Endothelial cell of umbilical vein (primary cell): ENCODE measurements around the gene CR2. TPM values are rescaled to one million over a fixed set of nuclear protein-coding genes. Genes with fewer than 3 reads are reported as not detected.
"Not testable (repeated sequence)": the region's sequence is repeated elsewhere in the genome, so short reads cannot be mapped to it uniquely, and the experiment has no call there.

Experiments
- BruUV-seq: library from RNA; stranded (reverse); fragments of 400-500 nt; replicated peaks from 2 replicates; lab custom pipeline; 2021; lab: Mats Ljungman, UMichigan
- CTCF ChIA-PET: fragments of 300-600, 350-600 bp; sonication (Branson Sonifier 250); formaldehyde crosslinking; loops from one replicate; lab custom pipeline; 2021; ENCODE audit warnings: antibody characterized with exemption, inconsistent platforms; lab: Charles Lee
- POLR2A ChIA-PET: fragments of 300-600, 350-600 bp; sonication (Branson Sonifier 250); formaldehyde crosslinking; loops from one replicate; lab custom pipeline; 2021; ENCODE audit warnings: antibody characterized with exemption, inconsistent platforms; lab: Charles Lee
- DNase-seq: peaks from one replicate; pipeline ENCODE4 v3.0.0-alpha.2; 2011; ENCODE audit warnings: low read depth, low spot score
- FAIRE-seq: peaks from 2 replicates; lab custom pipeline; 2011; peaks lifted over from hg19 to GRCh38; lab: Jason Lieb, UNC
- H2AFZ ChIP-seq: 2 replicates; pipeline ENCODE4 v1.6.0; 2012; ENCODE audit warnings: low read depth, low read length, control low read depth, inconsistent platforms
- H3K27ac ChIP-seq: 2 replicates; pipeline ENCODE4 v1.5.1; 2011; ENCODE audit warnings: low read depth, mild to moderate bottlenecking, control low read depth, low read length, moderate library complexity; ENCODE audit not compliant: insufficient read depth
- H3K27me3 ChIP-seq, 2 experiments: 2 replicates each; pipeline versions ENCODE4 v1.6.0 to v1.6.1; 2011; ENCODE audit warnings: low read length in 2 of 2, mixed read lengths in 1 of 2; ENCODE audit not compliant: control insufficient read depth in 2 of 2, insufficient read depth in 2 of 2
- H3K36me3 ChIP-seq, 2 experiments: 2 replicates in 1 of 2; 3 replicates in 1 of 2; pipeline ENCODE4 v1.5.1; 2011; ENCODE audit warnings: low read length in 2 of 2, mild to moderate bottlenecking in 1 of 2, moderate library complexity in 1 of 2; ENCODE audit not compliant: control insufficient read depth in 2 of 2, insufficient read depth in 2 of 2; ENCODE audit errors: extremely low read depth in 1 of 2
- H3K4me1 ChIP-seq: 3 replicates; pipeline ENCODE4 v1.5.1; 2011; ENCODE audit warnings: mild to moderate bottlenecking, low read length; ENCODE audit not compliant: control insufficient read depth, insufficient read depth; ENCODE audit errors: extremely low read depth
- H3K4me2 ChIP-seq: 2 replicates; pipeline ENCODE4 v1.6.1; 2011; ENCODE audit warnings: low read length, control low read depth, mixed read lengths; ENCODE audit not compliant: insufficient read depth
- H3K4me3 ChIP-seq, 3 experiments: fragments of 200-600 bp in 1 of 3; sonication (generic), shearing (Covaris generic) in 1 of 3; replicated peaks in 1 of 3; 2 replicates each; pipeline ENCODE4 v1.5.1; 2011 to 2016; ENCODE audit warnings: control low read depth in 3 of 3, low read length in 3 of 3, mild to moderate bottlenecking in 2 of 3, inconsistent platforms in 1 of 3, low read depth in 1 of 3, moderate library complexity in 1 of 3; ENCODE audit not compliant: insufficient read depth in 1 of 3
- H3K79me2 ChIP-seq: 2 replicates; pipeline ENCODE4 v1.6.0; 2012; ENCODE audit warnings: low read length, inconsistent platforms; ENCODE audit not compliant: control insufficient read depth, insufficient read depth
- H3K9ac ChIP-seq: replicated peaks from 2 replicates; pipeline ENCODE3; 2011; ENCODE audit warnings: low read length, control low read depth; ENCODE audit not compliant: insufficient read depth; ENCODE audit errors: extremely low read depth
- H3K9me1 ChIP-seq: replicated peaks from 3 replicates; pipeline ENCODE4 v1.6.0; 2011; ENCODE audit warnings: mild to moderate bottlenecking, low read length; ENCODE audit not compliant: control insufficient read depth, insufficient read depth; ENCODE audit errors: extremely low read depth
- H3K9me3 ChIP-seq: replicated peaks from 2 replicates; pipeline ENCODE4 v1.5.1; 2012; ENCODE audit warnings: low read length, inconsistent platforms; ENCODE audit not compliant: control insufficient read depth, insufficient read depth
- H4K20me1 ChIP-seq: replicated peaks from 2 replicates; pipeline ENCODE3; 2011; ENCODE audit warnings: mild to moderate bottlenecking, low read length; ENCODE audit not compliant: control insufficient read depth, insufficient read depth; ENCODE audit errors: extremely low read depth
- CTCF ChIP-seq, 2 donors: IDR thresholded peaks; 1 replicate in 1 of 2; 2 replicates in 1 of 2; pipeline ENCODE4 v1.5.1; 2011; ENCODE audit warnings: low read length in 2 of 2, mild to moderate bottlenecking in 2 of 2, moderate library complexity in 2 of 2, control low read depth in 1 of 2, inconsistent platforms in 1 of 2, low read depth in 1 of 2; ENCODE audit not compliant: insufficient read depth in 1 of 2; ENCODE audit errors: extremely low read depth in 1 of 2
- EZH2 ChIP-seq: IDR thresholded peaks from 2 replicates; pipeline ENCODE4 v1.6.1; 2012; ENCODE audit warnings: borderline replicate concordance, low read depth, mild to moderate bottlenecking, moderate library complexity, low read length, inconsistent platforms; ENCODE audit not compliant: severe bottlenecking
- FOS ChIP-seq: IDR thresholded peaks from 2 replicates; pipeline ENCODE4 v1.6.1; 2011; ENCODE audit warnings: mild to moderate bottlenecking, low read length, moderate library complexity, borderline replicate concordance; ENCODE audit not compliant: insufficient read depth
- GATA2 ChIP-seq: IDR thresholded peaks from 2 replicates; pipeline ENCODE4 v1.7.0; 2011; ENCODE audit warnings: low read depth, mild to moderate bottlenecking, moderate library complexity, mixed read lengths, low read length; ENCODE audit not compliant: insufficient read length, insufficient read depth
- JUN ChIP-seq: IDR thresholded peaks from 2 replicates; pipeline ENCODE4 v1.6.1; 2011; ENCODE audit warnings: borderline replicate concordance, low read depth; ENCODE audit not compliant: insufficient read length, insufficient read depth
- MAX ChIP-seq: IDR thresholded peaks from 2 replicates; pipeline ENCODE4 v1.6.1; 2011; ENCODE audit not compliant: insufficient read depth, insufficient read length
- MYC ChIP-seq: IDR thresholded peaks from one replicate; pipeline ENCODE4 v1.6.1; 2011; ENCODE audit warnings: mild to moderate bottlenecking, low read depth, low read length
- POLR2A ChIP-seq: IDR thresholded peaks from 2 replicates; pipeline ENCODE4 v1.6.1; 2012; ENCODE audit warnings: low read depth, mild to moderate bottlenecking, control low read depth, low read length
- POLR2AphosphoS5 ChIP-seq: IDR thresholded peaks from 2 replicates; pipeline ENCODE4 v1.6.1; 2012; ENCODE audit warnings: low read depth, mild to moderate bottlenecking, control low read depth, low read length, moderate library complexity; ENCODE audit not compliant: insufficient read depth
- dilution Hi-C: fragments of 300-500 bp; cut with MboI; formaldehyde crosslinking; loops from one replicate; pipeline ENCODE4 v1.15.0; 2019; ENCODE audit warnings: low sequenced_read_pairs; ENCODE audit not compliant: extremely low pct_ligation_motif_present
- intact Hi-C: fragments of 100-400 bp; cut with micrococcal nuclease; formaldehyde crosslinking; loops from one replicate; pipeline ENCODE4 v1.10.0; 2022
- polyA plus RNA-seq, 4 experiments: library from polyadenylated mRNA; depleted of rRNA in 3 of 4; stranded (reverse) in 3 of 4; unstranded in 1 of 4; fragments of >200 nt; gene quantifications; 2 replicates each; pipeline versions ENCODE4 v1.2.1 to v1.2.3, GENCODE V29; 2011 to 2012; ENCODE audit warnings: missing spikeins in 1 of 4
- total RNA-seq: library from RNA; stranded (reverse); gene quantifications from 2 replicates; pipeline ENCODE4 v1.2.3, GENCODE V29; 2021

The CR2 gene
- total and polyA plus RNA-seq, 2 donors (not counting 3 experiments of a cell fraction or from before 2014, with no cell fraction given) = not detected

GRCh38 chr1:207519505-207520399 lies 65.6 kb downstream of the CR2 start:
- TF ChIP-seq MAX (no peak), EZH2 (no peak), POLR2A (no peak), GATA2 (no peak), FOS (no peak), CTCF (IDR thresholded peaks at IDR 0.05; ENCODE audit: extremely low read depth in 1 of 2, insufficient read depth in 1 of 2, low read depth in 1 of 2, low read length in 2 of 2) (no peak), JUN (no peak), MYC (no peak), POLR2AphosphoS5 (no peak)
- POLR2A ChIA-PET = no interaction called here

GRCh38 chr1:207520400-207521345 lies 66.5 kb downstream of the CR2 start:
- H3K9me3 ChIP-seq, H3K9me1 ChIP-seq, H3K9ac ChIP-seq, BruUV-seq, FAIRE-seq, dilution Hi-C loops, H4K20me1 ChIP-seq, H3K36me3 ChIP-seq, intact Hi-C loops, H3K27ac ChIP-seq, H3K4me3 ChIP-seq, H3K27me3 ChIP-seq, H3K79me2 ChIP-seq, H3K4me1 ChIP-seq, POLR2A ChIA-PET, DNase-seq, H2AFZ ChIP-seq, H3K4me2 ChIP-seq: not testable (repeated sequence)
- CTCF ChIA-PET = interaction anchor here (1.9 kb wide), 1 partner anchor 21 kb away, joined by 7 read pairs; no protein-coding TSS in a partner anchor

More at GRCh38 chr1:207519505-207520399, 65.6 kb downstream of the CR2 start:
- intact Hi-C loops (no loop called here), dilution Hi-C loops (no loop called here)
- H3K9me3 ChIP-seq = no peaks in the 10 kb centered on the region
- no peaks in the 10 kb centered on the region for H3K4me1 ChIP-seq
- no peak overlapping the region for H3K4me2 ChIP-seq
- H3K36me3 ChIP-seq = no peaks in the 10 kb centered on the region
- BruUV-seq = no TSS peak
- no peak overlapping the region for H3K9ac ChIP-seq
- CTCF ChIA-PET = interaction anchor here (1.9 kb wide), 1 partner anchor 20 kb away, joined by 7 read pairs; no protein-coding TSS in a partner anchor
- no peak for FAIRE-seq
- no peak overlapping the region for H3K27ac ChIP-seq
- H3K79me2 ChIP-seq = no peaks in the 10 kb centered on the region
- no peak overlapping the region for H3K4me3 ChIP-seq
- H3K9me1 ChIP-seq = no peaks in the 10 kb centered on the region
- H4K20me1 ChIP-seq = no peaks in the 10 kb centered on the region
- no peak overlapping the region for H2AFZ ChIP-seq
- peaks cover 0 to 7% of the 10 kb centered on the region in 2 experiments for H3K27me3 ChIP-seq
- no peak for DNase-seq
